ENCODE measurements around the gene POU5F1.

The POU5F1 gene

DNA sequence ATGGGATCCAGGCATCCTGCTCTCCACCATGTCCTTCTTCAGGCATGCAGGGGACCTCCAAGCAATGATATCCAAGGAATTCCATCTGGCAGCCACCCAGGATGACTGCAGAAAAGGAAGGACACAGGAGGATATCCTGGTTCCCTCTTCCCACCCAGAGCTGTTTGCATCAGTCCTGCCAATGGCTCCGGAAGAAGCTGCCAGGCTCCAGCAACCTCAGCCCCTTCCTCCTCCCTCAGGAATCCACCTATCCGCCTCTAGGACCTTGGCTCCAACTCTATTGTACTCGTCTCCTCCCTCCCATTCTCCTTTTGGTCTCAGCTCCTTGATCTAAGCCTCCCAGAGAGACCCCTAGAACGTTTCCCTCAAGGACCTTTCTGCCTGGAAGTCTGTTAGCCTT, 30.9 kb downstream of the POU5F1 start:
- TF ChIP-seq TAF1 (IDR thresholded peaks at IDR 0.05; ENCODE audit: borderline replicate concordance, insufficient read depth, low read length) (no peak), SIN3A (IDR thresholded peaks at IDR 0.05; ENCODE audit: borderline replicate concordance, insufficient read depth, low read length) (no peak), FOXP2 (optimal IDR thresholded peaks at IDR 0.05; ENCODE audit: borderline replicate concordance, extremely low read depth, extremely low read length, insufficient read depth) (no peak), POLR2AphosphoS5 (IDR thresholded peaks at IDR 0.05; ENCODE audit: low read depth, low read length) (no peak)
- TF ChIP-seq, protein P1, sequence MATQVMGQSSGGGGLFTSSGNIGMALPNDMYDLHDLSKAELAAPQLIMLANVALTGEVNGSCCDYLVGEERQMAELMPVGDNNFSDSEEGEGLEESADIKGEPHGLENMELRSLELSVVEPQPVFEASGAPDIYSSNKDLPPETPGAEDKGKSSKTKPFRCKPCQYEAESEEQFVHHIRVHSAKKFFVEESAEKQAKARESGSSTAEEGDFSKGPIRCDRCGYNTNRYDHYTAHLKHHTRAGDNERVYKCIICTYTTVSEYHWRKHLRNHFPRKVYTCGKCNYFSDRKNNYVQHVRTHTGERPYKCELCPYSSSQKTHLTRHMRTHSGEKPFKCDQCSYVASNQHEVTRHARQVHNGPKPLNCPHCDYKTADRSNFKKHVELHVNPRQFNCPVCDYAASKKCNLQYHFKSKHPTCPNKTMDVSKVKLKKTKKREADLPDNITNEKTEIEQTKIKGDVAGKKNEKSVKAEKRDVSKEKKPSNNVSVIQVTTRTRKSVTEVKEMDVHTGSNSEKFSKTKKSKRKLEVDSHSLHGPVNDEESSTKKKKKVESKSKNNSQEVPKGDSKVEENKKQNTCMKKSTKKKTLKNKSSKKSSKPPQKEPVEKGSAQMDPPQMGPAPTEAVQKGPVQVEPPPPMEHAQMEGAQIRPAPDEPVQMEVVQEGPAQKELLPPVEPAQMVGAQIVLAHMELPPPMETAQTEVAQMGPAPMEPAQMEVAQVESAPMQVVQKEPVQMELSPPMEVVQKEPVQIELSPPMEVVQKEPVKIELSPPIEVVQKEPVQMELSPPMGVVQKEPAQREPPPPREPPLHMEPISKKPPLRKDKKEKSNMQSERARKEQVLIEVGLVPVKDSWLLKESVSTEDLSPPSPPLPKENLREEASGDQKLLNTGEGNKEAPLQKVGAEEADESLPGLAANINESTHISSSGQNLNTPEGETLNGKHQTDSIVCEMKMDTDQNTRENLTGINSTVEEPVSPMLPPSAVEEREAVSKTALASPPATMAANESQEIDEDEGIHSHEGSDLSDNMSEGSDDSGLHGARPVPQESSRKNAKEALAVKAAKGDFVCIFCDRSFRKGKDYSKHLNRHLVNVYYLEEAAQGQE (IDR thresholded peaks at IDR 0.05; ENCODE audit: insufficient read depth in 1 of 2, low read depth in 2 of 2, low read length in 2 of 2): no peak

DNA sequence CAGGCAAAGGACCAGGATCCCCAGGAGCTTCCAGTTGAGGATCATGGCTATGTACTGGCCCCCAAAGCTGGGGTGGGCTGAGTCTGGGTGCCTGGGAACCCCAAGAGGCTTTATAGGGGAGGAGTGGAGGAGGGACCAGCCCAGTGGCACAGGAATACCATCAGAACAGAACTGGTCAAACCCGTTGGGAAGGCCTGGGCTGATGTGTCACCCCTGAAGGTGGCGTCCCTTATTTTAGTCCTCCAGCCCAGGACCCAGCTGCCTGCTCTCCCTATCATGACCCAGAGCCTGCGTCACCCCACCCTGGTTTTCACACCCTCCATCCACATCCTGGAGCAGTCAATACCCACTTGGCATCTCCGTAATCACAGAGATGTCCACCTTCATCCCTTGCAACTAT, 31.5 kb downstream of the POU5F1 start, which contains the start of gene PSORS1C2:
TSS of gene PSORS1C2 (minus strand) at position 85 of the 400 bp plus-strand sequence. CDS start at position 45, 40 bp downstream.
- TF ChIP-seq TAF1 (IDR thresholded peaks at IDR 0.05; ENCODE audit: borderline replicate concordance, insufficient read depth, low read length) (no peak), FOXP2 (optimal IDR thresholded peaks at IDR 0.05; ENCODE audit: borderline replicate concordance, extremely low read depth, extremely low read length, insufficient read depth) (no peak), SIN3A (IDR thresholded peaks at IDR 0.05; ENCODE audit: borderline replicate concordance, insufficient read depth, low read length) (no peak), POLR2AphosphoS5 (IDR thresholded peaks at IDR 0.05; ENCODE audit: low read depth, low read length) (no peak)
- TF ChIP-seq, protein P1 (IDR thresholded peaks at IDR 0.05; ENCODE audit: insufficient read depth in 1 of 2, low read depth in 2 of 2, low read length in 2 of 2): no peak

DNA sequence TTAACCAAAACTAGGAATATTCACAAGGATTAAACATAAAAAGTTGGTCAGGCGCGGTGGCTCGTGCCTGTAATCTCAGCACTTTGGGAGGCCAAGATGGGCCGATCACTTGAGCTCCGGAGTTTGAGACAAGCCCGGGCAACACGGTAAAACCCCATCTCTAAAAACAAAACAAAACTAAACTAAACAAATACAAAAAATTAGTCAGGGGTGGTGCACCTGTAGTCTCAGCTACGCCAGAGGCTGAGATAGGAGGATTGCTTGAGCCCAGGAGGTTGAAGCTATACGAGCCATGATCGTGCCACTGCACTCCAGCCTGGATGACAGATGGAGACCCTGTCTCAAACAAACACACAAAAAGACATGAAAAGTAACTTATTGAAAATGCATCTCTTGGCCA, 34.8 kb downstream of the POU5F1 start:
- TF ChIP-seq, protein P1 (IDR thresholded peaks at IDR 0.05; ENCODE audit: insufficient read depth in 1 of 2, low read depth in 2 of 2, low read length in 2 of 2): no peak
- TF ChIP-seq POLR2AphosphoS5 (IDR thresholded peaks at IDR 0.05; ENCODE audit: low read depth, low read length) (no peak), TAF1 (IDR thresholded peaks at IDR 0.05; ENCODE audit: borderline replicate concordance, insufficient read depth, low read length) (no peak), FOXP2 (optimal IDR thresholded peaks at IDR 0.05; ENCODE audit: borderline replicate concordance, extremely low read depth, extremely low read length, insufficient read depth) (no peak)

DNA sequence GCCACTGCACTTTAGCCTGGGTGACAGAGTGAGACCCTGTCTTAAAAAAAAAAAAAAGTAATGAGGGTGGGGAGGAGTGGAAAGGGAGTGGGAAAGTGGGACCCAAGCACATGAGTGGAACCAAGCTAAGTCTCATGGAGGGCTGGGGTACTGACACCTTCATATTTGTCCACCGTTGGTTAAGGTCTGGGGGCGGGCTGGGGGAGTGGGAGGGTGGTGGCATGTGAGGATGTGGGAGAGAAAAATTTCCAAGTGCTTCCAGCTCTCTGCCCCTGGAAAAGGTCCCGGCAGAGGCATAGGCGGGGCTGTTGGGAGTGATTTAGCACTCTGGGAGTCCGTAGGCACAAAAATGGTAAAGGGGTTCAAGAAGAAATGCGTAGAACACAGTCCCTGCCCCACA, 37.7 kb downstream of the POU5F1 start:
- TF ChIP-seq POLR2AphosphoS5 (IDR thresholded peaks at IDR 0.05; ENCODE audit: low read depth, low read length) (no peak), TAF1 (IDR thresholded peaks at IDR 0.05; ENCODE audit: borderline replicate concordance, insufficient read depth, low read length) (no peak), SIN3A (IDR thresholded peaks at IDR 0.05; ENCODE audit: borderline replicate concordance, insufficient read depth, low read length) (no peak), FOXP2 (optimal IDR thresholded peaks at IDR 0.05; ENCODE audit: borderline replicate concordance, extremely low read depth, extremely low read length, insufficient read depth) (no peak)
- TF ChIP-seq, protein P1 (IDR thresholded peaks at IDR 0.05; ENCODE audit: insufficient read depth in 1 of 2, low read depth in 2 of 2, low read length in 2 of 2): no peak

DNA sequence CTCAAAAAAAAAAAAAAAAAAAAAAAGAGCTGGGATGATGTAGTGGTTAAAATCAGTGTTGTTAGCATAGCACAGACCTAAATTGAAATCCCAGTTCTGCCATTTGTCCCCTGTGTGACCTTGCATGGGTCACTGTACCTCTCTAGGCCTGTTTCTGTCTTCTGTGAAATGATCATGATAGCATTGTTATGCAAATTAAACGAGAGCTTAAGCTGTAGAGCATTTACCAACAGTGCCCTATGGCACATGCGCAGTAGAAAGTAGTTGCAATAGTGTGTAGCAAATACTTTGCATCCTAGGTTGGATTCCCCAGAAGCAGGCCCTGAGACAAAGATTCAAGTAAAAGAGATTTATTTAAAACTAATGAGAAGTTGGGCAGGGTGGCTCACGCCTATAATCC, 38.9 kb downstream of the POU5F1 start:
- TF ChIP-seq SIN3A (IDR thresholded peaks at IDR 0.05; ENCODE audit: borderline replicate concordance, insufficient read depth, low read length): no peak
- no peak for TF ChIP-seq POLR2AphosphoS5 (IDR thresholded peaks at IDR 0.05; ENCODE audit: low read depth, low read length)
- TF ChIP-seq FOXP2 (optimal IDR thresholded peaks at IDR 0.05; ENCODE audit: borderline replicate concordance, extremely low read depth, extremely low read length, insufficient read depth): no peak
- TF ChIP-seq, protein P1 (IDR thresholded peaks at IDR 0.05; ENCODE audit: insufficient read depth in 1 of 2, low read depth in 2 of 2, low read length in 2 of 2): no peak
- no peak for TF ChIP-seq TAF1 (IDR thresholded peaks at IDR 0.05; ENCODE audit: borderline replicate concordance, insufficient read depth, low read length)
